BE2C (cell line): ENCODE measurements around the gene ANKRD34B.

Source experiments
- DNase-seq: peaks from one replicate; pipeline ENCODE4 v3.0.0-alpha.2; 2020
- H3K27me3 ChIP-seq: fragments of 250-450 bp; sonication (Bioruptor Pico); 2 replicates; pipeline ENCODE4 v1.5.1; 2020; ENCODE audit warnings: mild to moderate bottlenecking
- H3K36me3 ChIP-seq: fragments of 250-450 bp; sonication (Bioruptor Pico); 2 replicates; pipeline ENCODE4 v1.5.1; 2020; ENCODE audit warnings: mild to moderate bottlenecking
- H3K4me1 ChIP-seq: fragments of 250-450 bp; sonication (Bioruptor Pico); 2 replicates; pipeline ENCODE4 v1.5.1; 2020
- H3K4me3 ChIP-seq: 2 replicates; pipeline ENCODE4 v1.5.1; 2011; ENCODE audit warnings: low read depth, low read length
- H3K9me3 ChIP-seq: fragments of 250-450 bp; sonication (Bioruptor Pico); 2 replicates; pipeline ENCODE4 v1.5.1; 2020
- TF ChIP-seq, protein P1 (sequence below): IDR thresholded peaks from 2 replicates; pipeline ENCODE4 v1.5.1; 2012; ENCODE audit warnings: mild to moderate bottlenecking, low read depth, low read length

ANKRD34B gene

DNA sequence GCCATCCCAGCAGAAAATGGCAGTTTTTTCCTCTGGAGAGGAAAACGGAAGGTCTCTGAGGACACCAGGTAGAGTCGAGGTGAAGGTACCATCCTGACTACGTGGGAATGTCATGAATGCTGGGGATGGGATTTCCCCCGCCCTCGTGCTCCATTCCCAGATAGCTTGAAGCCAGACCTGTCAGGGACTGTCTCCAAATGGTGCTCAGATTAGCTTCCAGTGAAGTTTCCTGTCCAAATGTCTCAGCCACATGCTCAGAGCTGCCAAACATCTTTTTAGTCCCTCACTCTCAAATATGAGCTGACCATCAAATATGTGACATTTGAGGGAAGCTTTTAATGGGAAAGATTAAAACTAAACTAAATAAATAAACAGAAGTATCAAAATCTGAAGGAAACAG, 7.6 kb upstream of the ANKRD34B start:
- H3K4me1 ChIP-seq = no peaks in the 10 kb centered on the region
- TF ChIP-seq, protein P1, sequence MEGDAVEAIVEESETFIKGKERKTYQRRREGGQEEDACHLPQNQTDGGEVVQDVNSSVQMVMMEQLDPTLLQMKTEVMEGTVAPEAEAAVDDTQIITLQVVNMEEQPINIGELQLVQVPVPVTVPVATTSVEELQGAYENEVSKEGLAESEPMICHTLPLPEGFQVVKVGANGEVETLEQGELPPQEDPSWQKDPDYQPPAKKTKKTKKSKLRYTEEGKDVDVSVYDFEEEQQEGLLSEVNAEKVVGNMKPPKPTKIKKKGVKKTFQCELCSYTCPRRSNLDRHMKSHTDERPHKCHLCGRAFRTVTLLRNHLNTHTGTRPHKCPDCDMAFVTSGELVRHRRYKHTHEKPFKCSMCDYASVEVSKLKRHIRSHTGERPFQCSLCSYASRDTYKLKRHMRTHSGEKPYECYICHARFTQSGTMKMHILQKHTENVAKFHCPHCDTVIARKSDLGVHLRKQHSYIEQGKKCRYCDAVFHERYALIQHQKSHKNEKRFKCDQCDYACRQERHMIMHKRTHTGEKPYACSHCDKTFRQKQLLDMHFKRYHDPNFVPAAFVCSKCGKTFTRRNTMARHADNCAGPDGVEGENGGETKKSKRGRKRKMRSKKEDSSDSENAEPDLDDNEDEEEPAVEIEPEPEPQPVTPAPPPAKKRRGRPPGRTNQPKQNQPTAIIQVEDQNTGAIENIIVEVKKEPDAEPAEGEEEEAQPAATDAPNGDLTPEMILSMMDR = no peak
- no peaks in the 10 kb centered on the region for H3K36me3 ChIP-seq
- DNase-seq = no peak
- H3K9me3 ChIP-seq = no peaks in the 10 kb centered on the region
- no peak overlapping the region for H3K4me3 ChIP-seq
- peaks cover 62% of the 10 kb centered on the region for H3K27me3 ChIP-seq

DNA sequence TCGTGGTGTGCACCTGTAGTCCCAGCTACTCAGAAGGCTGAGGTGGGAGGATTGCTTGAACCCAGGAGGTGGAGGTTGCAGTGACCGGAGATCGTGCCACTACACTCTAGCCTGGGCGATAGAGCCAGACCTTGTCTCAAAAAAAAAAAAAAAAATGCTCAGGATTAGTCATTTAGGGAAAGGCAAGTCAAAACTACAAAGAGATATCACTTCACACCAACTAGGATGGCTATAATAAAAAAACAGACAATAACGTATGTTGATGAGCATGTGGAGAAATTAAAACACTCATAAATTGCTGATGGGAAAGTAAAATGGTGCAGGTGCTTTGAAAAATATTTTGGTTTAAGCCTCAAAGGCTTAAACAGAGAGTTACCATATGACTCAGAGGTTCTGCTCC, 6.3 kb upstream of the ANKRD34B start:
- no peak for DNase-seq
- TF ChIP-seq, protein P1 = no peak
- peaks cover 75% of the 10 kb centered on the region for H3K27me3 ChIP-seq
- H3K9me3 ChIP-seq = no peaks in the 10 kb centered on the region
- H3K36me3 ChIP-seq = no peaks in the 10 kb centered on the region
- H3K4me1 ChIP-seq = no peaks in the 10 kb centered on the region
- H3K4me3 ChIP-seq = no peak overlapping the region

DNA sequence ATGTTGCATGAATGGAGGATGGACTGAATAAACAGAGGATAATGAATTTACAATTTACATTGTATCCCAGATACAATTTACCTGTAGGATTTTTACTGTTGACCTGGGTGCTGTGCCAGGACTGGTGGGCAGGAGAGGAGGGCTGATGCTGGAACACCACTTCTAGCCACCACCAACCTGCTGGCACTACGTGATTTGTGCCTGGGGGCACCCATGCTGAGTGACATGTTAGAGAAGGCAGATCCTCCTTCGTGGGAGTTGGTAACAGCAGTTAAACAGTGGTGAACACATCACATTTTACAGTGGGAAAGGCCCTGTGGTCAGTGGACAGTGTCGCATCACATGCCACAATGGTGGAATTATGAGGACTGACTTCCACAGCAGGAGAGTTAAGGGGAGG, 3.0 kb upstream of the ANKRD34B start:
- Histone ChIP-seq H3K27me3 (peaks cover 99% of the 10 kb centered on the region), H3K9me3 (no peaks in the 10 kb centered on the region), H3K36me3 (no peaks in the 10 kb centered on the region), H3K4me1 (no peaks in the 10 kb centered on the region), H3K4me3 (no peak overlapping the region)
- no peak for DNase-seq
- TF ChIP-seq, protein P1 = no peak

DNA sequence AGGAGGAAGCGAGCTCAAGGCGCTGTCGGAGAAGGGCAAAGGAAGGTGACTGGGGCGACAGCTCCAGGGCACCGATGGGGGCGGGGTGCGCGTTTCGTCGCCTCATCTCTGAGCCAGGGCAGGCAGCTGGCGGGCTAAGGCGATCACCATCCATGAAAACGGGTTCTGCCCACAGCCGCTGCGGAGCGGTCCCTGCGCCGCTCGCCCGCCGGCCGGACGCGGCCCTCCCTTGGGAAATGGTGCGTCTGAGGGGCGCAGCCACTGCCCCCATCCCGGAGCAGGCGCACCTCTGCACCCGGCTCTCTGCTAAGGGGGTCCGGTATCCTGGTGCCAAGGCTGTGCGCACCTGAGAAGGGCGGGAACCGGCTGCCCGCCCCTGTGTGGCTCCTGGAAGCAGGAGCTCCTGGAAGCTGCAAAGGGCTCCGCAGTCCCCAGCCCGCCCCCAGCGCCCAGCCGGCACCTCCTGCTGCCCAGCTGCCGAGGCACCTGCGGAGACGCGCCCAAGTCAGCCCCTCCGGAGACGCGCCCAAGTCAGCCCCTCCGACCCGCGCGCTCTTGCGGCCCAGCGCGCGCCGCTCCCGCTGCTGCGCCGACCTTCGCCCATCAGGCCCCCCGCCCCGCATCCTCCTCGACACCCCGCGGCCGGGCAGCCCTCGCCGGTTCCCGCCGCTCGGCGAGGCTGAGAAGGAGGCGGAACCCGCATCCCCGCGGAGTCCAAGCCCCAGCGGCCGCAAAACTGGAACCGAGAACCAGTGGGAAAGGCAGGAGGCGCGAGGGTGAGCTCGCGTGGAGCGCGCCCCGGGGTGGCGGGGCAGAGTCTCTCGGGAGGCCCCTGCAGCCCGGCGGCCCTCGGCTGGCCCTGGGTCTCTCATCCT, 757 bp downstream of the ANKRD34B start:
- no peak for DNase-seq
- Histone ChIP-seq H3K9me3 (no peaks in the 10 kb centered on the region), H3K4me3 (peak overlapping the region; percentile 39), H3K4me1 (no peaks in the 10 kb centered on the region), H3K27me3 (peaks cover 78% of the 10 kb centered on the region), H3K36me3 (no peaks in the 10 kb centered on the region)
- TF ChIP-seq, protein P1 = no peak

DNA sequence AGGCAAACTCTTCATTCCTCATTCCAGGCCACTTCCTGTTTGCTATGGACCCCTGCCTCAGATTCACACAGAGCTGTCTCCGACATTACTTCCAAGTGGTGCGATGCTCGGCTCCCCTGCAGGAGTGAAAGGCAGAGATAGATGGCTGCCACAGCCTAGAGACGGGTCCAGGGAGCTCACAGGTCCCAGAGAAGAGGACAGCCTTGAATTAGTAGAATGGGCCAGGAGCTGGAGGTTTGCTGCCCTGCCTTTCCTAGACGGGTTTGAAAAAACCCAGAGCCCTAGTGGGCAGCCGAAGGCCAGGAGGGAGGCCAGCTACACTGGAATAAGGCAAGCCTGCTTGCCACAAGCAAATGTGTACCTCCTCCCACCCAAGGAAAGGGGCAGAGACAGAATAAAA, 1.8 kb downstream of the ANKRD34B start:
- H3K4me3 ChIP-seq = no peak overlapping the region
- DNase-seq = no peak
- H3K9me3 ChIP-seq = no peaks in the 10 kb centered on the region
- no peaks in the 10 kb centered on the region for H3K36me3 ChIP-seq
- TF ChIP-seq, protein P1 = no peak
- peaks cover 73% of the 10 kb centered on the region for H3K27me3 ChIP-seq
- H3K4me1 ChIP-seq = no peaks in the 10 kb centered on the region

DNA sequence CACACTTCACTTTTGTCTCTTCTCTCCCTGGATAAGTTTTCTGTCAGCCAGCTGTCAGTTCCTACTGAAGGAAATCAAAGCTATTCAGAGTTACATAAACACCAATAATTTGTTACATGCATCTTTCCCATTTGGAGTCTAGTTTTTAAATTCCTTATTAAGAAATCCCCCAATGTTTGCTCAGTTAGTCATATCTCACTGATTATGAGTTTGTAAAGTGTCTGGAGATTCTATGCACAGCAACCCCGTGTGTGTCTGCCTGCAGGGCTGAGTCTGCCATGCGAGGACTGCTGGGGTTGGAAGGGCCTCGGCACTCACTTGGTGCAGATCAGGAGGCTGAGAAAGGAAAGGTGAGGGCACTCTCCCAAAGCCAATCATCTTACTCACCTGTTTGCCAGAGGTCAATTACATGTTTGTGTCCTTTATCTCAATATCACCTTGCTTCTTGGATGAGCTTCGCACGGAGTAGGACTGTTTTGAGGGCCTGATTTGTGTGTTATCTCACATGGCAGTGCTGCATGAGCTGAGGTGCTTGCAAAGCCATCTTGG, 3.3 kb downstream of the ANKRD34B start:
- TF ChIP-seq, protein P1 = no peak
- Histone ChIP-seq H3K27me3 (peaks cover 67% of the 10 kb centered on the region), H3K36me3 (no peaks in the 10 kb centered on the region), H3K4me3 (no peak overlapping the region), H3K9me3 (no peaks in the 10 kb centered on the region), H3K4me1 (no peaks in the 10 kb centered on the region)
- DNase-seq = no peak
